Transverse colon (tissue), 3 donors: Measurements from ENCODE around the gene LRRC23.

Experiments
- CTCF ChIP-seq, 5 experiments: fragments of 200-600 bp in 3 of 5; fragments of 450-650 bp in 2 of 5; sonication (generic) in 3 of 5; IDR thresholded peaks; 1 replicate in 2 of 5; 2 replicates in 3 of 5; pipeline ENCODE4 v1.5.1; 2016 to 2017; ENCODE audit warnings: antibody characterized with exemption in 5 of 5, inconsistent platforms in 3 of 5, mild to moderate bottlenecking in 2 of 5, moderate library complexity in 1 of 5
- POLR2A ChIP-seq: fragments of 450-650 bp; IDR thresholded peaks from one replicate; pipeline ENCODE4 v1.6.1; 2016; ENCODE audit warnings: antibody characterized with exemption, mild to moderate bottlenecking, moderate library complexity

GRCh38 chr12:6873094-6874014, 31.3 kb upstream of the LRRC23 start, which contains the start of gene SPSB2:
- TF ChIP-seq CTCF (IDR thresholded peaks at IDR 0.05) (peak in 1 of 5 experiments; percentile 2), POLR2A (peak; percentile 83)
